NT2/D1 (cell line): Measurements from ENCODE around the gene ASCL4.

Experiments
- YY1 ChIP-seq: IDR thresholded peaks from 2 replicates; pipeline ENCODE4 v1.6.1; 2011; ENCODE audit not compliant: insufficient read length, insufficient read depth
- ZNF274 ChIP-seq: IDR thresholded peaks from 2 replicates; pipeline ENCODE4 v1.6.1; 2011; ENCODE audit warnings: mild to moderate bottlenecking, low read depth, low read length

- TF ChIP-seq ZNF274: no peak
- no peak for TF ChIP-seq YY1
Measured at GRCh38 chr12:107732365-107732764, 42.1 kb upstream of the ASCL4 start.
